GM21381 (cell line): ENCODE measurements around the gene GAS6.
"Not testable (repeated sequence)": the region's sequence is repeated elsewhere in the genome, so short reads cannot be mapped to it uniquely, and the experiment has no call there.

Experiments
- ATAC-seq: cut with Tn5 transposase; IDR thresholded peaks from one replicate; pipeline ENCODE4 v1.9.1; 2021; ENCODE audit warnings: mild to moderate bottlenecking, moderate library complexity; ENCODE audit not compliant: unreplicated experiment

GAS6 gene

DNA sequence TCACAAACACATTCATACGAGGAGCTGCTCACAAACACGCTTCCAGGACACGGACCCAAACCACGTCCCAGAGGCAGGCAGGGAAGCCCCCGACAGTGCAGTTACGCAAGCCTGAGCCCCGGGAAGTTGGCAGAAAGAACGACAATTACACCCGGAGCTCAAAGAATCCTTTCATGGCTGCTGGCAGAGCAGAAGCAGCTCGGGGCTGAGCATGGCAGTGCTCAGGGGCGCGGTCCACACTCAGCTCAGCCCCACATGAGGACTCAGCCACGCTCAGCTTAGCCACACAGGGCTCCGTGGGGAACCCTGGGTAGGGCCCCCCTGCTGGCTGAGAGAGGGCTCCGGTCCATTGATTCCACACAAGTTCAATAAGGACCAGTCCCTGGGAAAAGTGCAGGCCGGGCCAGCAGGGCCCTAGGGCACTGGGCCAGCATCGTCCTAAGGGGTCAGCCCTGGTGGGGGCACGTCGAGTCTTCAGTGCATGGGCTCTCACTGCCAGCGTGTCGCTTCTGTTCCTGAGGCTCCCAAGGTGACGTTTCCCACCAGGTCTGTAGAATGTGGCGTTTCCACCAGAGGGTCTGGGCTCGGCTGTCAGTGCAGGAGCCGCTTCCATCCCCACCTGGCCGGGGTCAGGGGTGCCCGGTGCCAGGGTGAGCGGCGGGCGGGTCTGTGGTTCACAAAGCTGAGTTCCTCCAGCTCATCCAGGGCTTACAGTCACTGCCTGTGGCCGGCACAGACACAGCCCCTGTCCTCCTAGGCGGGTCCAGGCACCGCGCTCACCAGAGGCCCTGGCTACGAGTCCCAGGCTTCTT is 23.1 kb downstream of the GAS6 start:
- ATAC-seq, result no peak

DNA sequence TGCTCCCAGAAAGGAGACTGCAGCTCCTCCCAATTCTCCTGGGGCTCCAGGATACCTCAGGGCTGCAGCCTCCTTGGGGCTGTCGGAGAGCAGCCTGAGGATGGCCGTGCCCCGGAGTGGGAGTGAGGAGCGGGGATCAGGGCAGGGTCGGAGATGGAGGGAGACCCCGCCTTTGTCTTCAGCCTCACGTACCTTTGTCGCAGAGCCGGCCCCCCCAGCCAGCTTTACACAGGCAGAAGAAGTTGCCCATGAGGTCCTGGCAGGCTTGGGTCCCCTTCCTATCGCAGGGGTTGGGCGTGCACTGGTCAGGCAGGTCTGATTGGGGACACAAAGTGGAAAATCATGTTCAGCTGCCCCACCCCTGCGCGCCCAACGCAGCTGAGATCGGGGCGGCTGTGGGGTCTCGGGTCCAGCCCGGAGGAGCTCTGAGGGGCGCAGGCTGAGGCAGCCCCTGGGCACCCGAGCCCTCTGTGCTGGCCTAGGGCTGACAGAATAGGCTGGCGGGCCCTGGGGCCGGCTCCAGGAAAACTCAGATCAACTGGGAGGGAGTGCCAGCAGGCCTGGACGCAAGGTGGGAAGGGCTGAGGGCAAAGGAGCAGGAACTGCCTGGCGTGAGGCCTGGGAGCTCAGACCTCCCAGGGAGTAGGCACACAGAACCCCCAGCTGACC is 24.2 kb downstream of the GAS6 start:
- no peak for ATAC-seq

DNA sequence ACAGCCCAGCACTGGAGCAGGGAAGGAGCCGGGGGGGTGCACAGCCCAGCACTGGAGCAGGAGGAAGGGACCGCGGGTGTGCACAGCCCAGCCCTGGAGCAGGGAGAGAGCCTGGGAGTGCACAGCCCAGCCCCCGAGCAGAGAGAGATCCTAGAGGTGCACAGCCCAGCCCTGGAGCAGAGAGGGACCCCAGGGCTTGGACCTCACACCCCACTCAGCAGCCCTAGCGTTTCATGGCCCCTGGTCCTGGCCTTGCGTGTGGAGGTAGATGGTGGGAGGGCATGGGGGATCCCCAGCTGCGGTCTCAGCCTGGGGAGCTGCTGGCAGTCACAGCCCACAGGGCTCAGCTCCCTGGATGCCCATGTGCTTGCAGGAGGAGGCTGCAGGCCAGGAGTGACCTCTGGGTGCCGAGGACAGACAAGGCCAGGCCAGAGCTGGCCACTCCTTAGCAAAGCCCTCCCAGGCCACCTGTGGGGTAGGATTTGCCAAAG is 25.1 kb downstream of the GAS6 start:
- no peak for ATAC-seq

DNA sequence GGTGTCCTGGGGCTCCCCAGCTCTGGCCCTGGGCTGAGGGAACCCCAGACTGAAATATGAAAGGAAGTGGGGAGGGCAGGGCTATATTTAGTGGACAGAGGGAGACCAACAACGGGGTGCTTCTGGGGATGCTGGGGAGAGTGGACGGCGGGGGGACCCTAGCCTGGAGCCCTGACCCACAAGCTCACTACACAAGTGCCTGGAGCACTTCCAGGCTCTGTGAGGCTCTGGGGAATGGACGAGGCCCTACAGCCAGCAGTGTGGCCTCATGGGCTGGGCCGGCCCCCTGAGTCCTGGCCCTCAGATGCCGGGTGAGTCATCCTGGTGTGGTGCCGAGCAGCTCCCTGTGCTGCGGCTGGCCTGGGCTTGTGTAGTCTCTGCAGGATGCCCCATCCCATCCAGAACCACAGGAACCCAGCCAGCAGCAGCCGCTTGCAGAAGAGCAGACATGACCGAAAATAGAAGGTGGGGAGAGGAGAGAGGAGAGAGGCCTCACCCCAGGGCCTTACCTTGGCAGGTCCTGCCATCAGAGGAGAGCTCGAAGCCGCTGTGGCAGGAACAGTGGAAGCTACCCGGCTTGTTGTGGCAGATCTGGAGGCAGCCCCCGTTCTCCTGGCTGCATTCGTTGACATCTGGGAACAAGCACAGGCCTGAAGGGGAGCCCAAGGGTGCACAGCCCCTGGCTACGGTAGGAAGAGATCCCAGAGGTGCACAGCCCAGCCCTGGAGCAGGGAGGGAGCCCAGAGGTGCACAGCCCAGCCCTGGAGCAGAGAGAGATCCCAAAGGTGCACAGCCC is 26.1 kb downstream of the GAS6 start:
- ATAC-seq, result no peak

DNA sequence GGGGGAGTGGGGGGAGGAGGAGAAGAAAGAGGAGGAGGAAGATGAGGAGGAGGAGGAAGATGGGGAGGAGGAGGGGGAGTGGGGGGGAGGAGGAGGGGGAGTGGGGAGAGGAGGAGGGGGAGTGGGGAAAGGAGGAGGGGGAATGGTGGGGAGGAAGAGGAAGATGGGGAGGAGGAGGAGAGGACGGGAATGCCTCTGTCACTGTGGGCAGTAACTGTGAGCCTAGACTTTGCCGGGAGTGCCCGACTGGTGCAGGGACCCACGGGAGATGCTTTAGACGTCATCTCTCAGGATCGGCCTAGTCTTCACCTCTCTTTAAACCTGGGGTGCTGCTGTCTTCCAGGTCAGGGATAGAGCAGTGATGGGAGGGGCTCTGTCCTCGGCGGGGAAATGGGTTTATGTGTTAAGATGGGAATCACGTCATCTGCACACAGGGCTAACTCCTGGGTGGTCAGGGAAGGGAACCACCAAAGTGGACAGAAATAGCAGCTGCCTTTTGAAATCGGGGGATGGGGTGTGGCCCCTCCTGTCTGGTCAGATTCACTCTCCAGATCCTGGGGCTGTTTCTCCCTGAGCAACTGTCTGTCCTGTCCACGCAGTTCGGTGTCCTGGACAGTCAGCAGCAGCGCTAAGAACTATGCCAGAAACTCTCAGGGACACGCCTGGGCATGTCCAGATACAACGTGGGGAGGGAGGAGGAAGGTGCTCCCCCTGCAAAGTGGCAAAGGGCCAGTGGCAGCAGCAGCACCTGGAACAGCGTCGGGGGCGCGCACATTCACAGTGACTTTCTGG is 26.9 kb downstream of the GAS6 start:
- ATAC-seq, result no peak

DNA sequence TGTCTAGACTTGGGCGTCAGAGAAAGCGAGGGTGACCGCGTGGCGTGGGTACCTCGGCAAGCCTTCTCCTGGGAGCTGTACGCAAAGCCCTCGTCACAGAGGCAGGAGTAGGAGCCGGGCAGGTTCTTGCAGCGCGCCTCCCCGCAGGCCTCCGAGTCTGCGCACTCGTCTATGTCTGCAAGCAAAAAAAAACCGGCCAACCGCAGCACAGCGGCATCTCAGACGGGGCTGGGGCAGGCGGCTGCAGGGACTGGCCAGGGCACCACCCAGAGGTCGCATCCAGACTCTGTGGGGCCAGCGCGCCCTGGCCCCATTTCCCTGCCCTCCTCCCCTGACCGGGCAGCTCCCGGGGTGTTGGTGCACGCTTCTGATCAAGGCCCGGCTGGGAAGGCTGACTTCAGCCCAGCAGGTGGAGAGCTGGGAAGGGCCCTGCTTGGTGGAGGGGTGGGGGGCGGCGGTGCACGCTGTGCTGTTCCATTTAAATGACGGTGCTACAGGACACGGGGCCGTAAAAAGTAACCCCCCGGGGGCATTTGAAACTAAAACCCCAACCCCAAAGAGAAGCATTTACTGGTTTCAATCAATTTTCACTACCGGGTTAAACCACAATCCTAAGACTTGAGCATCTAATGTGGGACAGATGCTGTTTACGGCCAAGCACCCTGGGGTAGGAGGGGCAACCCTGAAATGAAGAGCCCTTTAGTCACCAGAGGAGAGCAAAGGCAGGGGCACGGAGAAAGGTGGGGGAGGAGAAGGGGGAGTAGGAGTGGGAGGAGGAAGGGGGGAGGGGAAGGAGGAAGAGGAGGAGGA is 28.2 kb downstream of the GAS6 start:
- ATAC-seq, result no peak

DNA sequence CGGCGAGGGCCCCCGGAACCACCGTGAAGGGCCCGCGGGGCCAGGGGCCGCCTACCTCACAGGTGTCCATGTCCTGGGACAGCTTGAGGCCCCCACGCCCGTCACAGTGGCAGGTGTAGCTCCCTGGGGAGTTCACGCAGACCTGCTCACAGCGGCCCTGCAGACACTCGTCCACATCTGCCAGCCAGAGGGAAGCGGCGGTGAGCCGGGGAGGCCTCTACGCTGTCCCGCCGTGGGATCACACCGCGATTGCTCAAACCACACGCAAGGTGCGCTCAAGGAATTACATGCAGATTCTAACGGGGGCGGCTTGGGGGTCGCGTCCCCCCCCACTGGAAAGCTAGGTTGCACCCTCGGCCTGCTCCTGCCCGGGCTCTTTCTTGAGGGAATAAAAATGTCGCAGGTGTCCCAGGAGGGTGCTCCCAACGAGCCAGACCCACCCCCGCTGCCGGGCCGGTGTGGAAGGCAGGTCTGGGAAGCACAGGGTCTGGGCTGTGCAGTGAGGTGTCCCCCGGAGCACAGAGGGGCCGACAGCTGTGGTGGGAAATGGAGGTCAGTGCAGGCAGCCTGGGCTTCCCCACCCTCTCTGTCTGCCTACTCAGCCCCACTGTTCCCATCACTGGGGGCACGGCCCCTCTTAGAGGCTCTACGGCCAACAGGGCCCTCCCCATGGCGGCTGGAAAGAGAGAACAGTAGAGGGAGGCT is 29.2 kb downstream of the GAS6 start:
- ATAC-seq, result no peak

DNA sequence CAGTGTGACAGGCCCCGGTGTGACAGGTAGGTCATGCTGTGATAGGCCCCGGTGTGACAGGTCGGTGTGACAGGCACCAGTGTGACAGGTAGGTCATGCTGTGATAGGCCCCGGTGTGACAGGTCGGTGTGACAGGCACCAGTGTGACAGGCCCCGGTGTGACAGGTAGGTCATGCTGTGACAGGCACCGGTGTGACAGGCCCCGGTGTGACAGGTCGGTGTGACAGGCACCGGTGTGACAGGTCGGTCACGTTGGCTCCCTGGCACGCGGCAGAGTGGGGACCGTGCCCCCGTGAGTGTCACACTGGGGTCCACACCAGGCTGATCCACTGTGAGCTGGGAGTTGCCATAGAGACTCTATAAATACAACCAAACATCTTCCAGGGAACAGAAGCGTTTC is 29.9 kb downstream of the GAS6 start:
- not testable (repeated sequence) for ATAC-seq

DNA sequence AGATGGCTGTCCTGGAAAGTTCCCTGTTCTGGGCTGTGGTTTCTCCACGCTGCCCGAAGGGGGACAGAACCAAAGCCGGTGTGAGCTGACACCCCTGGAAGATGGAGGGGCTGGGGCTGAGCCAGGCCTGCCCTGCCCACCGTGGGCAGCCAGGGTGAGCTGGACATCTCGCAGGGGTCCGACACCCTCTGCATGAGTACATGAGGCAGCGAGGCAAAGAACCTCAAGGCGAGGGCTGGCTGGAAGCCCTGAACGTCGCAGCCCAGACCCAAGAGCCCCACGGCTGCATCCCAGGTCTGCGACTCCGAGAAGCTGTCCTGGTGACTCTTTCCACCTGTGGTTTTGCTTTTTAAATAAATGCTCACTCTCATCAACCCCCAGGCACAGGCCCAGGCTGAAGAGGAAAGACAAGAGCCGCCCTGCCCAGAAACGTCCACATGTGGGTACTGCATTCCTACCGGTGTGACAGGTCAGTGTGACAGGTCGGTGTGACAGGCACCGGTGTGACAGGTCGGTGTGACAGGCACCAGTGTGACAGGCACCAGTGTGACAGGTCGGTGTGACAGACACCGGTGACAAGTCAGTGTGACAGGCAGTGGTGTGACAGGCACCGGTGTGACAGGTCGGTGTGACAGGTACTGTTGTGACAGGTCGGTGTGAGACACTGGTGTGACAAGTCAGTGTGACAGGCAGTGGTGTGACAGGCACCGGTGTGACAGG is 30.6 kb downstream of the GAS6 start:
- no peak for ATAC-seq

DNA sequence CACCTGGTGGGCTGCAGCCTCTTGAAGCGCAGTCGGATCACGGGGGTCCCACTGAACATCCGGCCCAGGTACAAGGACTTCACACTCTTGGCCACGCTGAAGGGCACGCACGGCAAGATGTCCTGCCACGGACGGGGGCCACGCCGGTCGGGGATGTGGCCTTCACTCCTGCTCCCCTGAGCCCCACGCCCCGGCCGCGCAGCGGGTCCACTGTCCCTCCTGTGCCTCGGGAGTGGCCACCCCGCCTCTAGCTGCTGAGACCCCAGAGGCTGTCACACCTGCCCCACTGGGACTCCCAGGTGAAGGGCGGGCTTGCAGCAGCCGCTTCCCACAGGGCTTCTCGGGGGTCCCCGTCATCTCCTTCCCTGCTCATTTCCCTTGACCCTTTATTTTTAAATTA is 31.2 kb downstream of the GAS6 start:
- ATAC-seq, result no peak

DNA sequence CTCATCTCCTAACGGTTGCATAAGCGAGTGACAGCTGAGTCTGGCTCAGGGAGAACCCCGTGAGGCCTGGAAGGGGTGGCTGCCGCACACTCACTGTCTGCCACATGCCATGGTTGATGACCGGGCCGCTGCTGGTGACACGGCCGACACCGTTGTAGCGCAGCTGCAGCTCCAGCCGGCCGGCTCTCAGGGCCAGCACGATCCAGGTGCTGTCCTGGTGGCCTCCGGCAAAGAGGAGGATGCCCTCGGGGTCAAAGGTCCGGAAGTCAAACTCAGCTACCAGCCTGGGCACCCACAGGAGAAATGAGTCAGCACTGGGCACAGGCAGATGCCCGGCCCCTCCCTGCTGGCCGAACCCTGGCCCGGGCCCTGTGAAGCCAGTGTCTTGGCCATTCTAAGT is 31.7 kb downstream of the GAS6 start:
- ATAC-seq, result no peak

DNA sequence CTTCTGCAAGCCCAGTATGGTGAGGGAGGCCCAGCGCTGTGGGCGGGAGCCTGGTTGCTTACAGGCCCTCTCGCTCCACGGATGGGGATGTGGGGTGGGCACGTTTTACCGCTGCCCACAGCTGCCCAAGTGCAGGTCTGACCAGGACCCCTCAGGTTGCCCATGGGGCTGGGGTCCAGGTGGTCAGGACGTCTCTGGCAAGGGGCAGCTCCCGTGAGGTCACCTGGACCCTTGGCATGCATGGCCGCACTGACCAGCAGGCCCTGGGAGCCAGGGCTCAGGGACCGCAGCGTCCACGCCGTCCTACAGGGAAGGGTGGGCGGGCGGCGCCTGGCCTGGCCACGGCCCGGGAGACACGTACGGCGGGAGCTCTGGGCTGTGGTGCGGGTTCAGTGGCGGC is 32.8 kb downstream of the GAS6 start:
- ATAC-seq, result no peak

DNA sequence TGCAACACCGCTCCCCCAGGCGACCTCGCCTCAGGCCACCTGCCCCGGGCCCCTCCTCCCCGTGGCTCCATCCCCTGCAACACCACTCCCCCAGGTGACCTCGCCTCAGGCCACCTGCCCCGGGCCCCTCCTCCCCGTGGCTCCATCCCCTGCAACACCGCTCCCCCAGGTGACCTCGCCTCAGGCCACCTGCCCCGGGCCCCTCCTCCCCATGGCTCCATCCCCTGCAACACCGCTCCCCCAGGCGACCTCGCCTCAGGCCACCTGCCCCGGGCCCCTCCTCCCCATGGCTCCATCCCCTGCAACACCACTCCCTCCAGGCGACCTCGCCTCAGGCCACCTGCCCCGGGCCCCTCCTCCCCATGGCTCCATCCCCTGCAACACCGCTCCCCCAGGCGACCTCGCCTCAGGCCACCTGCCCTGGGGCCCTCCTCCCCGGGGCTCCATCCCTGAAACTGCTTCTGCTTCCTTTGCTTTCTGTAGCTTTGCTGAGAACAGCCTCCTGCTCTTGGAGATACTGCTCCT is 33.4 kb downstream of the GAS6 start:
- ATAC-seq, result not testable (repeated sequence)

DNA sequence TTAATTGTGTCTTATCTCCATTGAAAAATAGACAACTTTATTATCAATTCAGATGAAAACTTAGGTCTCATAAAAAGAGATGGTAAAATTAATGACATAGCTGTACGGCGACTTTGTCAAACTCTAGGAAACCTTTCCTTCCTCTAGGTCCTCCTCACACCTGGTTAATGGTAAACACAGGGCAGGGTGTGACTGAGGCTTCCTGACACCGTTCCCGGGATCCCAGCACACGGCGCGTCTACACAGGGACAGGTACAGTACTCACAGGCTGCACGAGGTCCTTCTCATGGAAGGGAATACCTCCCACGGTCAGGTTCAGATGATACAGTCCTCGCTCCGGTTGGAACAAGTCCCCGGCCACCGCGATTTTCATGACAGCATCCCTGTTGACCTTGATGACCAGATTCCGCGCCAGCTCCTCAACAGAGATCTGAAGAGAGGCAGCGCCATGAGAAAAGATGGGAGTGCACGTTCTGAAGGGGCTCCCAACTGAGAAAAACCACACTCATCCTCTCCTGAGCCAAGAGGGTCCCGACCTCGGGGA is 35.5 kb downstream of the GAS6 start:
- no peak for ATAC-seq

DNA sequence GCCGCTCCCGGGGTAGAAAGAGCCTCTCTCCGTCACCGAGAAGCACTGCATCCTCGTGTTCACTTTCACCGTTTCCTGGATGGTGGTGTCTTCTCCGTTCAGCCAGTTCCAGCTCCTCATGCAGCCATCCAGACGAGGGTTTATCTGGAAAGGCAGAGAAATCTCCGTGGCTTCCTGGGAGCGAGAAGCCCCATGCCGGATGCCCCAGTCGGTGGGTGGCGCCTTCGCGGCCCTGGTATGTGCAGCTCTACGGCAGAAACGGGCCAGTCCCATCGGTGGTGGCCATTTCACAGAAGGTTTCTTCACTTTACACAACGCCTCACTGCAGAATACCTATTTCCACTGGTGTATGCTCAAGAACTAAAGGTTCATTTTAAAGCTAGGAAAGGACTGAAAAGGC is 36.9 kb downstream of the GAS6 start:
- ATAC-seq, result no peak

DNA sequence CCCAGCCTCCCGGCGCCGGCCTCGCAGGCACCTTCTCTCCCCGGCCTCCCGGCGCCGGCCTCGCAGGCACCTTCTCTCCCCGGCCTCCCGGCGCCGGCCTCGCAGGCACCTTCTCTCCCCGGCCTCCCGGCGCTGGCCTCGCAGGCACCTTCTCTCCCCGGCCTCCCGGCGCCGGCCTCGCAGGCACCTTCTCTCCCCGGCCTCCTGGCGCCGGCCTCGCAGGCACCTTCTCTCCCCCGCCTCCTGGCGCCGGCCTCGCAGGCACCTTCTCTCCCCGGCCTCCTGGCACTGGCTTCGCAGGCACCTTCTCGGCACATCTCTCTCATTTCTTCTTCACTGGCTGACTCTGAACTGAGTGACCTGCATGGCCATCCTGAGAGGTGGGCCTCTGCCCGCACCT is 37.4 kb downstream of the GAS6 start:
- ATAC-seq, result not testable (repeated sequence)

DNA sequence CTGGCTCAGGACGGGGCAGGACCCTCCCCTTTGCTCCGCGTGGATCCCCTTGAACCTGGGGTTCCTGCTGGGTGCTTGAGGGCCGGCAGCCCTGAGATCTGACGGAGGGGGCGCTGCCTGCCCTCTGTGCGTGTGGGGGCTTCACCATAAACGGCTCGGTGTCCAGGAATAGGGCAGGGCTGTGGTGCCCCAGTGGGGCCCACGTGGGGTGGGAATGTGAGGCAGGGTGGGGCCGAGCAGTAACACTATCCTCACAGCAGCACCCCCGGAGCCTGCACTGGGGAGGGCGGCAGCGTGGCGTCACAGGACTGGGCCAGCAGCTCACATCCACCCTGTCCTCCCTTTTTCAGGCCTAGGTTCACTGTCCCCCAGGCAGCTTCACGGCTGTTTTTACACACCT is 38.0 kb downstream of the GAS6 start:
- ATAC-seq, result no peak

DNA sequence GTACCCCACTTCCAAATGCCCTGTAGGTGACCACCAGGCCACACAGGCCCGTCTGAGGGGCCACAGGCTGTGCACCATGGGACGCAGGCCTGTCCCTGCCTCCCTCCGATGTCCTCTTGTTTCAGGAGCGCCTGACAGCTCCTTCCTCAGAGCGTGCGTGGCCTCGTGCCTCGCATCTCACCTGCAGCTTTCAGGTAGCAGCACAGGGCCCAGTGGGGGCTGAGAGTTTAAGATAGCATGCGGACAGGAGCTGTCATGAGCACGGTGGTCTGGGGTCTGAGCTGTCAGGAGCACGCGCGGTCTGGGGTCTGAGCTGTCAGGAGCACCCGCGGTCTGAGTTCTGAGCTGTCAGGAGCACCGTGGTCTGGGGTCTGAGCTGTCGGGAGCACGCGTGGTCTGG is 40.1 kb downstream of the GAS6 start:
- no peak for ATAC-seq
